Mesendoderm (in vitro differentiated cells): ENCODE results near the gene BACH2.
"Not testable (repeated sequence)": the region's sequence is repeated elsewhere in the genome, so short reads cannot be mapped to it uniquely, and the experiment has no call there.

Source experiments
- DNase-seq: peaks from one replicate; pipeline ENCODE4 v3.0.0; 2013
- H2AK5ac ChIP-seq: 2 replicates; pipeline ENCODE4 v1.6.1; 2013; ENCODE audit warnings: low read length, inconsistent platforms
- H2BK120ac ChIP-seq: 2 replicates; pipeline ENCODE4 v1.6.1; 2013; ENCODE audit warnings: low read depth, mild to moderate bottlenecking, low read length, moderate library complexity, mixed read lengths
- H2BK15ac ChIP-seq: replicated peaks from 2 replicates; pipeline ENCODE4 v1.6.1; 2013; ENCODE audit warnings: low read depth, mild to moderate bottlenecking, moderate library complexity
- H2BK5ac ChIP-seq: 2 replicates; pipeline ENCODE4 v1.6.1; 2013; ENCODE audit warnings: low read length, inconsistent platforms
- H3K18ac ChIP-seq: 2 replicates; pipeline ENCODE4 v1.6.1; 2013; ENCODE audit warnings: mild to moderate bottlenecking, low read length, mixed read lengths
- H3K23ac ChIP-seq: one replicate; pipeline ENCODE4 v1.6.1; 2013; ENCODE audit warnings: low read length
- H3K27ac ChIP-seq: 2 replicates; pipeline ENCODE4 v1.5.1; 2013; ENCODE audit warnings: low read depth, mild to moderate bottlenecking, inconsistent platforms, low read length, moderate library complexity
- H3K27me3 ChIP-seq: 2 replicates; pipeline ENCODE4 v1.6.1; 2013; ENCODE audit warnings: low read length, control low read depth, mild to moderate bottlenecking, inconsistent platforms; ENCODE audit not compliant: insufficient read depth, poor library complexity
- H3K36me3 ChIP-seq: 2 replicates; pipeline ENCODE4 v1.6.1; 2013; ENCODE audit warnings: low read length, inconsistent platforms; ENCODE audit not compliant: control insufficient read depth, insufficient read depth
- H3K4ac ChIP-seq: one replicate; pipeline ENCODE4 v1.6.1; 2013; ENCODE audit warnings: low read depth, mild to moderate bottlenecking, low read length, moderate library complexity
- H3K4me1 ChIP-seq: 2 replicates; pipeline ENCODE4 v1.6.1; 2013; ENCODE audit warnings: low read depth, low read length, inconsistent platforms; ENCODE audit not compliant: control insufficient read depth
- H3K4me2 ChIP-seq: 2 replicates; pipeline ENCODE4 v1.6.1; 2013; ENCODE audit warnings: low read length
- H3K4me3 ChIP-seq: 2 replicates; pipeline ENCODE4 v1.5.1; 2013; ENCODE audit warnings: mild to moderate bottlenecking, low read length
- H3K56ac ChIP-seq: one replicate; pipeline ENCODE4 v1.6.1; 2013; ENCODE audit warnings: low read length
- H3K79me1 ChIP-seq: 2 replicates; pipeline ENCODE4 v1.6.1; 2013; ENCODE audit warnings: low read length, inconsistent platforms
- H3K79me2 ChIP-seq: 2 replicates; pipeline ENCODE4 v1.6.1; 2013; ENCODE audit warnings: mild to moderate bottlenecking, low read length; ENCODE audit not compliant: control insufficient read depth, insufficient read depth
- H3K9ac ChIP-seq: 2 replicates; pipeline ENCODE4 v1.6.1; 2013; ENCODE audit warnings: low read length, inconsistent platforms
- H4K5ac ChIP-seq: one replicate; pipeline ENCODE4 v1.6.1; 2013; ENCODE audit warnings: low read length
- H4K8ac ChIP-seq: one replicate; pipeline ENCODE4 v1.6.1; 2013; ENCODE audit warnings: low read depth, mild to moderate bottlenecking, control low read depth, low read length, moderate library complexity
- WGBS: extraction: QIAGEN DNeasy Blood & Tissue Kit; methylation state at CpG from one replicate; pipeline ENCODE4 v1.1.7; 2013; ENCODE audit warnings: low lambda C conversion rate, missing lambda C conversion rate; ENCODE audit not compliant: insufficient coverage; ENCODE audit errors: extremely low coverage; 5-methylcytosine and 5-hydroxymethylcytosine counted together

BACH2 gene

GRCh38 chr6:90118069-90118468 lies 178.6 kb downstream of the BACH2 start:
- Histone ChIP-seq H3K36me3 (no peaks in the 10 kb centered on the region), H3K4me2 (no peak overlapping the region), H3K79me1 (no peaks in the 10 kb centered on the region), H4K8ac (no peak overlapping the region), H2BK5ac (no peak overlapping the region), H3K79me2 (no peaks in the 10 kb centered on the region), H3K4me1 (no peaks in the 10 kb centered on the region), H2BK15ac (no peak overlapping the region), H3K9ac (no peak overlapping the region), H3K18ac (no peak overlapping the region), H3K56ac (no peak overlapping the region), H4K5ac (no peak overlapping the region), H3K27ac (no peak overlapping the region), H3K23ac (no peak overlapping the region), H3K4ac (no peak overlapping the region), H3K4me3 (no peak overlapping the region), H3K27me3 (no peaks in the 10 kb centered on the region), H2AK5ac (no peak overlapping the region), H2BK120ac (no peak overlapping the region)
- no peak for DNase-seq
- WGBS: no CpG with 5 or more reads among the region's 1 CpG

DNA sequence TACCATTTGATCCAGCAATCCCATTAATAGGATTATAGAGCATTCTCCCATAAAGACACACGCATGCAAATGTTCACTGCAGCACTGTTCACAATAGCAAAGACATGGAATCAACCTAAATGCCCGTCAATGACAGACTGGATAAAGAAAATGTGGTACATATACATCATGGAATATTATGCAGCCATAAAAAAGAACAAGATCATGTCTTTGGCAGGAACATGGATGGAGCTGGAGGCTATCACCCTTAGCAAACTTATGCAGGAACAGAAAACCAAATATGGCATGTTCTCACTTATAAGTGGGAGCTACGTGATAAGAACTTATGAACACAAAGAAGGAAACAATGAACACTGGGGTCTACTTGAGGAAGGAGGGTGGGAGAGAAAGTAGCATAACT lies 180.5 kb downstream of the BACH2 start:
- H3K79me1 ChIP-seq, H3K4ac ChIP-seq, H3K27me3 ChIP-seq, H3K9ac ChIP-seq, H3K36me3 ChIP-seq, H3K4me2 ChIP-seq, H3K4me3 ChIP-seq, H3K18ac ChIP-seq, H2BK15ac ChIP-seq, H3K23ac ChIP-seq, H2BK5ac ChIP-seq, H2BK120ac ChIP-seq, H2AK5ac ChIP-seq, H4K8ac ChIP-seq, H3K79me2 ChIP-seq, H3K56ac ChIP-seq, DNase-seq, H4K5ac ChIP-seq, H3K27ac ChIP-seq, H3K4me1 ChIP-seq: not testable (repeated sequence)
- WGBS: no CpG with 5 or more reads among the region's 3 CpGs

DNA sequence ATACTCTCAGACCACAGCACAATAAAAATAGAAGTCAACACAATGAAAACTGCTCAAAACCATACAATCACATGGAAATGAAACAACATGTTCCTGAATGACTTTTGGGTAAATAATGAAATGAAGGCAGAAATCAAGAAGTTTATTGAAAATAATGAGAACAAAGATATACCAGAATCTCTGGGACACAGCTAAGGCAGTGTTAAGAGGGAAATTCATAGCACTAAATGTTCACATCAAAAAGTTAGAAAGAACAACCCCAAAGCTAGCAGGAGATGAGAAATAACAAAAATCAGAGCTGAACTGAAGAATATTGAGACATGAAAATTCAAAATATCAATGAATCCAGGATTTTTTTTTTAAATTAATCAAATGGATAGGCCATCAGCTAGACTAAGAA lies 183.3 kb downstream of the BACH2 start:
- Histone ChIP-seq H2BK5ac (no peak overlapping the region), H3K27ac (no peak overlapping the region), H3K9ac (no peak overlapping the region), H2BK15ac (no peak overlapping the region), H4K8ac (no peak overlapping the region), H3K56ac (no peak overlapping the region), H3K18ac (no peak overlapping the region), H3K4me3 (no peak overlapping the region), H4K5ac (no peak overlapping the region), H3K4me1 (no peaks in the 10 kb centered on the region), H2AK5ac (no peak overlapping the region), H3K36me3 (no peaks in the 10 kb centered on the region), H3K4ac (no peak overlapping the region), H3K27me3 (no peaks in the 10 kb centered on the region), H2BK120ac (no peak overlapping the region), H3K79me2 (no peaks in the 10 kb centered on the region), H3K79me1 (no peaks in the 10 kb centered on the region), H3K23ac (no peak overlapping the region), H3K4me2 (no peak overlapping the region)
- DNase-seq: no peak

- WGBS: no CpG with 5 or more reads among the region's 2 CpGs
- Histone ChIP-seq H3K4me2 (no peak overlapping the region), H3K79me2 (no peaks in the 10 kb centered on the region), H3K79me1 (no peaks in the 10 kb centered on the region), H3K4me3 (no peak overlapping the region), H3K4ac (no peak overlapping the region), H3K36me3 (no peaks in the 10 kb centered on the region), H3K27me3 (no peaks in the 10 kb centered on the region), H4K5ac (no peak overlapping the region), H3K27ac (no peak overlapping the region), H2AK5ac (no peak overlapping the region), H3K9ac (no peak overlapping the region), H3K23ac (no peak overlapping the region), H2BK5ac (no peak overlapping the region), H2BK120ac (no peak overlapping the region), H3K4me1 (no peaks in the 10 kb centered on the region), H3K18ac (no peak overlapping the region), H4K8ac (no peak overlapping the region), H2BK15ac (no peak overlapping the region), H3K56ac (no peak overlapping the region)
- no peak for DNase-seq
These were observed 185.3 kb downstream of the BACH2 start for GRCh38 chr6:90111387-90111786.

DNA sequence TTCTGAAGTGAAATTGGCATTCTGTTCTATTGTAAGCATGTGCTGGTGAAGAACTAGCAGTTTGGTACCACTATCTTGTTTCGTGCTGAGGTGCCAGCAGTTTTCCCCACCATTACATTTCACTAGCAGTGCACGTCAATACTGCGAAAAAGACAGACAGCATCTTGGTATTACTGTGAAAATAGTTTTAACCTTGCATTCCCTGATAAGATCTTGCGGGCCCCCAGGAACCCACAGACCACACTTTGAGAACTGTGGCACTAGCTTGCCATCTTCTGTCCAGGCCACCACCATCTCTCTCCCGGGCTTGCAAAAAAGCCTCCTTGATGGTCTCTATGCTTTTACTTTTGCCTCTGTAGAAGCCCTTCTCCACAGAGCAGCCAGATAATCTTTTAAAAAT lies 185.7 kb downstream of the BACH2 start:
- no peaks in the 10 kb centered on the region for H3K4me1 ChIP-seq
- no peak for DNase-seq
- H3K79me2 ChIP-seq: no peaks in the 10 kb centered on the region
- no peaks in the 10 kb centered on the region for H3K79me1 ChIP-seq
- WGBS: no CpG with 5 or more reads among the region's 5 CpGs
- no peak overlapping the region for H3K4ac ChIP-seq
- H2BK5ac ChIP-seq: no peak overlapping the region
- H2BK120ac ChIP-seq: no peak overlapping the region
- H3K23ac ChIP-seq: no peak overlapping the region
- no peak overlapping the region for H3K4me3 ChIP-seq
- H3K9ac ChIP-seq: no peak overlapping the region
- no peak overlapping the region for H3K18ac ChIP-seq
- H3K27ac ChIP-seq: no peak overlapping the region
- no peak overlapping the region for H4K8ac ChIP-seq
- no peak overlapping the region for H2AK5ac ChIP-seq
- H4K5ac ChIP-seq: no peak overlapping the region
- H2BK15ac ChIP-seq: no peak overlapping the region
- no peaks in the 10 kb centered on the region for H3K36me3 ChIP-seq
- H3K27me3 ChIP-seq: no peaks in the 10 kb centered on the region
- no peak overlapping the region for H3K56ac ChIP-seq
- no peak overlapping the region for H3K4me2 ChIP-seq

- Histone ChIP-seq H2BK5ac (no peak overlapping the region), H3K56ac (no peak overlapping the region), H2BK15ac (no peak overlapping the region), H3K4me3 (no peak overlapping the region), H2AK5ac (no peak overlapping the region), H3K4me1 (no peaks in the 10 kb centered on the region), H3K9ac (no peak overlapping the region), H3K27me3 (no peaks in the 10 kb centered on the region), H3K27ac (no peak overlapping the region), H3K4ac (no peak overlapping the region), H3K79me2 (no peaks in the 10 kb centered on the region), H3K18ac (no peak overlapping the region), H3K36me3 (no peaks in the 10 kb centered on the region), H3K23ac (no peak overlapping the region), H2BK120ac (no peak overlapping the region), H4K5ac (no peak overlapping the region), H4K8ac (no peak overlapping the region), H3K4me2 (no peak overlapping the region), H3K79me1 (no peaks in the 10 kb centered on the region)
- WGBS: no CpG with 5 or more reads among the region's 4 CpGs
- DNase-seq: no peak
These were observed 187.5 kb downstream of the BACH2 start for GRCh38 chr6:90109141-90109540.
